ENCODE measurements around the gene MAP4K5.
A peak's percentile ranks its signal among the peaks of the same experiment; 100 is the strongest.
"Not testable (repeated sequence)": the region's sequence is repeated elsewhere in the genome, so short reads cannot be mapped to it uniquely, and the experiment has no call there.

The MAP4K5 gene

DNA sequence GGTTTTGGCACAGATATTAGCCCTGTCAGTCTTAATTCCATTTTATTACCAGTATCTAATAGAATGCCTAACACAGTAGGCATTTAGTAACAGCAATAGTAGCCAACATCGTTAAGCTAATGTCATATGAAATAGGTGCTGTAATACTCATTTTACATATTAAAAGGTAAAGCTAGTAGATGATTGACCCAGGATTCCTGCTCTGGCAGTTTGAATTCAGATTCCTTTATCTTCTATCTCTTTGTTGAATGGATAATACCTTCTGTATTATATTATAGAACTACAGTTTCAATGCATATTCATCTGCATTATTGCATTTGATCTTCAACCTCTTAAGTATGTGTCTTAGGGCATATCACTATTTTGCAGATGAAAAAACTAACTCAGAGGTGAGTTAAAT, 30.5 kb upstream of the MAP4K5 start:
- Mint-ChIP-seq H3K4me3 (no peak overlapping the region), H3K4me1 (peaks cover 22% of the 10 kb centered on the region), H3K9me3 (no peaks in the 10 kb centered on the region), H3K27ac (no peak overlapping the region), H3K36me3 (ENCODE audit: low read depth) (no peaks in the 10 kb centered on the region), H3K27me3 (ENCODE audit: low read depth, poor library complexity) (peaks cover 46% of the 10 kb centered on the region)
- TF ChIP-seq, protein P1, sequence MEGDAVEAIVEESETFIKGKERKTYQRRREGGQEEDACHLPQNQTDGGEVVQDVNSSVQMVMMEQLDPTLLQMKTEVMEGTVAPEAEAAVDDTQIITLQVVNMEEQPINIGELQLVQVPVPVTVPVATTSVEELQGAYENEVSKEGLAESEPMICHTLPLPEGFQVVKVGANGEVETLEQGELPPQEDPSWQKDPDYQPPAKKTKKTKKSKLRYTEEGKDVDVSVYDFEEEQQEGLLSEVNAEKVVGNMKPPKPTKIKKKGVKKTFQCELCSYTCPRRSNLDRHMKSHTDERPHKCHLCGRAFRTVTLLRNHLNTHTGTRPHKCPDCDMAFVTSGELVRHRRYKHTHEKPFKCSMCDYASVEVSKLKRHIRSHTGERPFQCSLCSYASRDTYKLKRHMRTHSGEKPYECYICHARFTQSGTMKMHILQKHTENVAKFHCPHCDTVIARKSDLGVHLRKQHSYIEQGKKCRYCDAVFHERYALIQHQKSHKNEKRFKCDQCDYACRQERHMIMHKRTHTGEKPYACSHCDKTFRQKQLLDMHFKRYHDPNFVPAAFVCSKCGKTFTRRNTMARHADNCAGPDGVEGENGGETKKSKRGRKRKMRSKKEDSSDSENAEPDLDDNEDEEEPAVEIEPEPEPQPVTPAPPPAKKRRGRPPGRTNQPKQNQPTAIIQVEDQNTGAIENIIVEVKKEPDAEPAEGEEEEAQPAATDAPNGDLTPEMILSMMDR (IDR thresholded peaks at IDR 0.05): no peak
- DNase-seq: no peak

DNA sequence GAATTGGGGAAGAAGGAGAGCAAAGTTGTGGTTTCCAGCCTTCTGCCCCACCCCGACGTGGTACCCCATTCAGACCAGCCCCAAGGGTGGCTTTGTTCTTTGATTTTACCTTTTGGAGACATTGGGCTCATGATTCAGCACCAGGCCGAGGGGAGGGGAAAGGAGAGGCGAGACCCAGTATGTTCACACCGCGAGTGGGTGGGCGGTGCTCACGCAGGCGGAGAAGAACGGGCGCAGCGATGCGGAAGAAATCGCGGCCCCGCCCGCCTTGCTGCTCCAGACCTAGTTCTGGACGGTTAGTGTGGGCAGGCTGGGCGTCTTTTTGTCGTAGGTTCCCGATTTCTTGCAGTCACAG, 28.5 kb upstream of the MAP4K5 start:
- DNase-seq: peak; percentile 70
- H3K4me3 Mint-ChIP-seq: peak overlapping the region; percentile 90
- H3K4me1 Mint-ChIP-seq: peaks cover 22% of the 10 kb centered on the region
- H3K36me3 Mint-ChIP-seq (ENCODE audit: low read depth): no peaks in the 10 kb centered on the region
- H3K27ac Mint-ChIP-seq: no peak overlapping the region
- TF ChIP-seq, protein P1 (IDR thresholded peaks at IDR 0.05): no peak
- H3K27me3 Mint-ChIP-seq (ENCODE audit: low read depth, poor library complexity): peaks cover 59% of the 10 kb centered on the region
- H3K9me3 Mint-ChIP-seq: no peaks in the 10 kb centered on the region

DNA sequence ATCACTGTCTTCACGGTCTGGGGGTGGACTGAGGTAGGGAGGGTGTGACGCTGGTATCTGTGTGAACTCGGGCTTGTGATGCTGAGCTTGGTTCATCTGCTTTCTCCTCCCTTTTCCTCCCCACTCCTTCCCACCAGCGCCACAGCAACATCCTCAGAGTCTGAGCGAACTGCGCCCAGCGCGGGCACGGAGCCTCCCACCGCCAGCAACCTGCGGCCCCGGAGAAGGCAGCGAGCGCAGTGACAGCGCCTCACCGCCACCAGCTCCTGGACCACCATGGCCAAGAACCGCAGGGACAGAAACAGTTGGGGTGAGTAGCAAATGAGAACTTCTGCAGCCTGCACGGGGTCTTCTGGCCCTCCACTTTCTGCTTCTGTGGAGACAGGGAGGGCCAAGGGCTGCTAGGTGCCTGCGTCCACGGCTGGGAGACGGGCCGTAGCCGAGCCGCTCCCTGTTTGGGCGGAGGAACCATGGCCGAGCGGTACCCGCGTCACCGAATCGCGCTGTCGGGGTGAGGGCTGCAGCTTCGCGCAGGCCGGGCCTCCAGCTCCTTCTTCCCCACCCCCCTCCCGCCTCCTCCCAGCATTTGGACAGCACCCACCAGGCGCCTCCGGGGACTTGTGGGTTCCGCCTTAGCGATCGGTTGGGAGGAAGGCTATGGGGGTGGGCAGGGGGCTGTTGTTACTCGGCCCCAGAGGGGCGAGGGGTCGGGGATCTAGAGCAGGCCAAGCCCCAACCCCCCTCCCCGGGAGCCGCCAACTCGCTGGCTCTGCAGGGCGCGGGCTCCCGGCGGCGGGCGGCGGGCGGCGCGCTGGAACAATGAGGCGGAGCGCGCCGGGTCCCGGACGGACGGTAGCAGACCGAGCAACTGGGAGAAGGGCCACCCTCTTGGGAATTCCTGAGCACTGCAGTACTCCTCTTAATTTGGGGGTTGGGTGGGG, 27.9 kb upstream of the MAP4K5 start, which contains the start of gene ATL1:
Gene ATL1 (plus strand): TSS at position 156 of the 941 bp plus-strand sequence. CDS start 121 bp downstream, at position 277.
- Mint-ChIP-seq H3K4me1 (peaks cover 22% of the 10 kb centered on the region), H3K4me3 (peak within 1 kb of the TSS; percentile 90), H3K36me3 (ENCODE audit: low read depth) (no peaks in the 10 kb centered on the region), H3K27me3 (ENCODE audit: low read depth, poor library complexity) (peaks cover 59% of the 10 kb centered on the region), H3K27ac (no peak within 1 kb of the TSS), H3K9me3 (no peaks in the 10 kb centered on the region)
- TF ChIP-seq, protein P1 (IDR thresholded peaks at IDR 0.05): no peak
- DNase-seq: peak; percentile 78

DNA sequence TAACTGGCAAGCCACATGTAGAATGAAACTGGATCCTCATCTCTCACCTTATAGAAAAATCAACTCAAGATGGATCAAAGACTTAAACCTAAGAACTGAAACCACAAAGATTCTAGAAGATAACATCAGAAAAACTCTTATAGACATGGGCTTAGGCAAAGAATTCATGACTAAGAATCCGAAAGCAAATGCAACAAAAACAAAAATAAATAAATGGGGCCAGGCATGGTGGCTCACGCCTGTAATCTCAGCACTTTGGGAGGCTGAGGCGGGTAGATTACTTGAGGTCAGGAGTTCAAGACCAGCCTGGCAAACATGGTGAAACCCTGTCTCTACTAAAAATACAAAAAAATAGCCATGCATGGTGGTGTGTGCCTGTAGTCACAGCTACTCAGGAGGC, 20.4 kb upstream of the MAP4K5 start:
- not testable (repeated sequence) for H3K36me3 Mint-ChIP-seq (ENCODE audit: low read depth); H3K27ac Mint-ChIP-seq; DNase-seq; H3K4me1 Mint-ChIP-seq; H3K4me3 Mint-ChIP-seq
- H3K27me3 Mint-ChIP-seq (ENCODE audit: low read depth, poor library complexity): peaks cover 23% of the 10 kb centered on the region
- H3K9me3 Mint-ChIP-seq: peaks cover 11% of the 10 kb centered on the region

DNA sequence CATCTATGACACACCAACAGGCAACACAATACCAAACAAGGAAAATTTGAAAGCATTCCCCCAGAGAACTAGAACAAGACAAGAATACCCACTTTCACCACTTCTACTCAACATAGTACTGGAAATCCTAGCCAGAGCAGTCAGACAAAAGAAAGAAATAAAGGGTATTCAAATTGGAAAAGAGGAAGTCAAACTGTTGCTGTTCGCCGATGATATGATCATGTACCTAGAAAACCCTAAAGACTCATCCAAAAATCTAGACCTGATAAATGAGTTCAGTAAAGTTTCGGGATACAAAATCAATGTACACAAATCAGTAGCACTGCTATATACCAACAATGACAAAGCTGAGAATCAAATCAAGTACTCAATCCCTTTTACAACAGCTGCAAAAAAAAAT, 19.5 kb upstream of the MAP4K5 start:
- peaks cover 11% of the 10 kb centered on the region for H3K9me3 Mint-ChIP-seq
- TF ChIP-seq, protein P1 (IDR thresholded peaks at IDR 0.05): no peak
- DNase-seq: no peak
- H3K27me3 Mint-ChIP-seq (ENCODE audit: low read depth, poor library complexity): peaks cover 16% of the 10 kb centered on the region
- no peak overlapping the region for H3K4me3 Mint-ChIP-seq
- H3K27ac Mint-ChIP-seq: no peak overlapping the region
- H3K4me1 Mint-ChIP-seq: no peaks in the 10 kb centered on the region
- no peaks in the 10 kb centered on the region for H3K36me3 Mint-ChIP-seq (ENCODE audit: low read depth)

DNA sequence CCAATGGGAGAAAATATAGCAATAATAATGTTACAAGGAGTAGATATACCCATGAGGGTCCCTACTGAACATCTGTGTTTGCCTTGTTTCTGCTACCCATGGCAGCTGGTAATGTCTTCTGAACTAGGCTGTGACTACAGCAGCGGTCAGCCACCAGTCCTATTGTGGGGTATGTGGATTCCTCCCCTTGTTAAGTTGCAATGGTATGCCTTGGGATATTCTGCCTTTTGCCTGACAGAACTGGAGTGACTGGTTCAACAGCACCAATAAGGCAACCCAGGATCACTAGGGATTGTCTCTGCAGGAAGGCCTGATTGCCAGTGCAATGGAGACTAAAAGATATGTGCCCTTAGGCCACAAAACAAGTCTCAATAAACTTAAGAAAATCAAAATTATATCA, 17.9 kb upstream of the MAP4K5 start:
- no peak overlapping the region for H3K4me3 Mint-ChIP-seq
- DNase-seq: no peak
- H3K4me1 Mint-ChIP-seq: no peaks in the 10 kb centered on the region
- H3K36me3 Mint-ChIP-seq (ENCODE audit: low read depth): no peaks in the 10 kb centered on the region
- H3K27ac Mint-ChIP-seq: no peak overlapping the region
- peaks cover 11% of the 10 kb centered on the region for H3K9me3 Mint-ChIP-seq
- TF ChIP-seq, protein P1 (IDR thresholded peaks at IDR 0.05): no peak
- H3K27me3 Mint-ChIP-seq (ENCODE audit: low read depth, poor library complexity): peaks cover 15% of the 10 kb centered on the region

Measured in nephron progenitor cell (in vitro differentiated cells).